HG02610 (cell line): ENCODE results near the gene INVS.
"Not testable (repeated sequence)": the region's sequence is repeated elsewhere in the genome, so short reads cannot be mapped to it uniquely, and the experiment has no call there.

Experiments used
- ATAC-seq: cut with Tn5 transposase; IDR thresholded peaks from one replicate; pipeline ENCODE4 v1.9.1; 2021; ENCODE audit warnings: mild to moderate bottlenecking, moderate library complexity; ENCODE audit not compliant: unreplicated experiment

INVS gene

DNA sequence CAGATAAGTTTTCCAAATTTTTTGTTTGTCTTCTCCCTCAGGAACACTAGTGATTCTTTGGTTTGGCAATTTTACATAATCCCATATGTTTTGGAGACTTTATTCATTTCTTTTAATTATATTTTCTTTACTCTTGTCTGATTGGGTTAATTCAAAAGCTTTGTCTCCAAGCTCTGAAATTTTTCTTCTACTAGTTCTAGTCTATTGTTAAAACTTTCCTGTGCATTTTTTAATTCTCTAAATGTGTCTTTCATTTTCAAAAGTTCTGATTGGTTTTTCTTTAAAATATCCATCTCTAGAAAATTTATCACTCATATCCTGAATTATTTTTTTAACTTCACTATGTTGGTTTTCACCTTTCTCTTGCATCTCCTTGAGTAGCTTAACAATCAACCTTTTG is 92.2 kb downstream of the INVS start:
- no peak for ATAC-seq

DNA sequence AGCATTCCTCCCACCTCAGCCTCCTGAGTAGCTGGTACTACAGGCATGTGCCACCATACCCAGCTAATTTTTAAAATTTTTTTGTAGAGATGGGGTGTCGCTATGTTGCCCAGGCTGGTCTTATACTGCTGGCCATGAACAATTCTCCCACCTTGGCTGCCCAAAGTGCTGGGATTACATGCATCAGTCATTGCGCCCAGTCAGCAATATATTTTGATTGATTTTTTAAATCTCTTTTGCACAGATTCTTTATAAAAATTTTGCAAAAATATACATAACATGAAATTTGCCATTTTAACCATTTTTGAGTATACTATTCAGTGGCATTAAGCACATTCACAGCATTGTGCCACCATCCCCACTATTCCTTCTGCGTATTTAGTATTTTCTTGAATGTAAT is 94.0 kb downstream of the INVS start:
- ATAC-seq = no peak

DNA sequence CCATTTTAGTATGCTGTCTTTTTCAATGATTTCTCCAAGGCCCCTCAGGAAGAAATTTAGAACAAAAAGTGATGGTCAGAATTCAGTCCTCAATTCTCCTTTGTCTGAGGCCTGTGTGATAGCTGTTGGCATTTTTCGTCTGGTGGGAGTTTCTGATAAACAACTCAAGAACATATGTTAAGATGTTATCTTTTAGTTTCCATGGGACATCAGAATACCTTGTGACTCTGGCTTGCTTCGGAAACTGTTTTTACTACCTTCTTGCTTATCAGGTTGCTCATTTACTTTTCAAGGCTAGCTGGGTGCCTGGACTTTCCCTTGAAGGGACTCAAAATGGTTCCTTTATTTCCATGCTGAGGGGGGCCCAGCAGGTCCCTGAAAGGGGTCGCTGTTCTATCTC is 97.2 kb downstream of the INVS start:
- no peak for ATAC-seq

DNA sequence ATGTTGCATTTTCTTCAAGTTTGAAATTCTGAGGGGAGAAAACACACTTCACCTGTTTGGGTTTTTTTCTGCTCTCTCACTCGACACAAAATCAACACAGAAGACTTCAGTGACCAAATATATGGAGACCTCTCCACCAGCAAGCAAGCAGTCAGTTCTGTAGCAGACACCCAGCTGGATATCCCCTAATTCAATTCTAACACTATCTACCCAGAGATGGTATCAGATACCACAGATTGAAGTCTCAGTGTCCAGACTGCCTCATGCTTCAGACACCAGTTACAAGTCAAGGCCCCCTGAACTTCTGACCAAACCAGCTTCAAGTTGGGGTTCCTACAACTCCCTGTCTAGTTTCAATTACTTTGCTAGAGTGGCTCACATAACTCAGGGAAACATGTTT is 97.8 kb downstream of the INVS start:
- ATAC-seq = no peak

DNA sequence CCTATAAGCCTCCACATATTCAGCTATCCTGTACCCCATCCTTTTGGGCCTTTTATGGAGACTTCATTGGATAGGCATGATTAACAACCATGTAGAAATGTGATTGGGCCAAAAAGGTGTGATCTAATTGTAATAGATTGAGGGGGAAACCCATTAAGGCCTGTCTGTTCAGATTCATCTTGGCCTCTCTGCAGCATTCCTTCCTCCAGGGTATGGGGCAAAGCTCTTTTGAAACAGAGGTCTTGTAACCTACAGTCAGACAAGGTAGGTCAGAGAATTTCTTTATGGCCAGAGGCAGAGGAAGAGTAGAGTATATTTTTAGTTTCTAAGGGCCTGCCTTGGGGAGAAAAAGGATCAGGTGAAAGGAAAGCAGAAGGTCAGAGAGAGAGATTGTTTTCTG is 98.5 kb downstream of the INVS start:
- ATAC-seq = no peak

DNA sequence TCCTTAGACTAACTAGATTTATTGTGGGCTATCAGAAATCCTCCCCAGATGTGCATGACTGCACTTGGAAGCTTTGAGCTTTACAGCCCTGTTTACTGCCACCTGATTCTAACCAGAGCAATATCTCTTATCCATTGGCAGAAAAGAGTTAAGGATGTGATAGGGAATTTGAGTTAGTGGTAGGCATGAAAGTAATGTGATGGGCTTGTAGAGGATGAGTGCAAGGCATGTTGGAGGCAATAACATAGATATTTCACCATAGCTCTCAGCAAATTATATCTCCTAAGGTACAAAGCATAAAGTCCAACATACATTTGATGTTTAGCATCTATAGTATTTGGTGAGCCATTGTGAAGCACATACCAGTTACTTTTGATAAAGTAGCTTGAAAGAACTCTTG is 103.8 kb downstream of the INVS start:
- ATAC-seq = no peak

DNA sequence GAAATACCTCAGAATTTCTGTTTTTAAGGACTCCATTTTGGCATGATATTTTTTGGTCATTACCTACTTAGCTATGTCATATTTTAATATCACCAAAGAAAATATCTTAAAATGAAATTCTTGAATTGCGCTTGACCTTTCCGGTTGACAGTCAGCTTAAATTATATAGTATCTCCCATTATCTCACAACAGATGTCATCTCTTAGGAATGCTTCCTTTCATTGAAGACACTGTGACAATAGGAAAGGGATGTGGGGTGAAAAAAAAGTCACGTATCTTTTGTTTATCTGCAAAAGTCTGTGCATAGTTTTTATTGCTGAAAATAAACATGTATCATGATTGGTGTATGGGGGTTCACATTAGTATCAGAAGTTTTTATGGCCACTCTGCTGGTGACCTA is 105.8 kb downstream of the INVS start:
- no peak for ATAC-seq

DNA sequence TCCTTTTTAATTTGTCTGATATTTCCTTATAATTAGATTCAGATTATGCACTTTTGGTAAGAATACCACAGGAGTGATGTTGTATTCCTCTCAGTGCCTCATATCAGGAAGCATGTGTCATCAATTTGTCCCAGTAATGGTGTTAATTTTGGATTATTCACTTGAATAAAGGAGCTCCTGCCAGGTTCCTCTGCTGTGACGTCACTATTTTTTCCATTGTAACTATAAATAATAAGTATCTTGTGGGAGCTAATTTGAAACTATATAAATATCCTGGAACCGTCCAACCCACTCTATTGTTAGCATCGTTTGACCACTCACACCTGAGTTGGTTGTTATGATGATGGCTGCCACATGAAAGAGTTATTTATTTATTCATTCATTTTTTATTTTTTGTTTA is 107.9 kb downstream of the INVS start:
- no peak for ATAC-seq

DNA sequence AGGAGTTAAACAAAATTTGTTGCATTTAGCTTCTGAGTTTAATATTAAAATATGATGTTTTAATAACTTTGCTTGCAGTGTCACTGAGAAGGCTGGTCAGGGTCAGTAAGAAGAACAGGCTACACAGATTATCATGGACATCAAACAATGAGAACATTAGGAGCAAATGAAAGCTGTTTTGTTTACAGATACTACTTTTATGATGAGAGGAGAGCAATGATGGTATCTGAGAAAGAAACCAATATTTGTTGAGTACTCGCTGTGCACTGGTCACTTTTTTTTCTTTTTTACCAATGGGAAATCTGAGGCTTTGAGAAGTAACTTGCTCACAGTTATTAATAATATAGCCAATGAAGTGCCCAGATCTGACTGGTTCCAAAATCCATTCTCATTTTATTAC is 109.6 kb downstream of the INVS start:
- ATAC-seq = no peak

DNA sequence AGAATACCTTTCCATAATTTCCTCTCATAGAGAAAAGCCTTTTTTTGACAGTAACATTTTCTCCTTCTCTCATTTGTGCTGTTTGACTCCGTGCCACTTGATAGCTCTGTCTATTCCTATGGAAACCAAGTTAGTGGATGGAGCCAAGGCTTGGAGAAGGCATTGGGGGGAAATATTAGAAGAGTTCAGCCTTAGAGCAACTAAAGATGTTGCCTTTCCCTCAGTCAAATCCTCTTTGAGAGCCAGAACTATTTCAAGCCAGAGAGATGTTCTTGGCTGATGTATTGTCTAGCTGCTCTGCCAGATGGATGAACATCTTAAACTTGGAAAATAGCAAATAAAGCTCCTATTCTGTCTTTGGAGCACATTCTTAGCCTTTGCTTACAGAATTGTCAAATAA is 112.4 kb downstream of the INVS start:
- ATAC-seq = no peak

DNA sequence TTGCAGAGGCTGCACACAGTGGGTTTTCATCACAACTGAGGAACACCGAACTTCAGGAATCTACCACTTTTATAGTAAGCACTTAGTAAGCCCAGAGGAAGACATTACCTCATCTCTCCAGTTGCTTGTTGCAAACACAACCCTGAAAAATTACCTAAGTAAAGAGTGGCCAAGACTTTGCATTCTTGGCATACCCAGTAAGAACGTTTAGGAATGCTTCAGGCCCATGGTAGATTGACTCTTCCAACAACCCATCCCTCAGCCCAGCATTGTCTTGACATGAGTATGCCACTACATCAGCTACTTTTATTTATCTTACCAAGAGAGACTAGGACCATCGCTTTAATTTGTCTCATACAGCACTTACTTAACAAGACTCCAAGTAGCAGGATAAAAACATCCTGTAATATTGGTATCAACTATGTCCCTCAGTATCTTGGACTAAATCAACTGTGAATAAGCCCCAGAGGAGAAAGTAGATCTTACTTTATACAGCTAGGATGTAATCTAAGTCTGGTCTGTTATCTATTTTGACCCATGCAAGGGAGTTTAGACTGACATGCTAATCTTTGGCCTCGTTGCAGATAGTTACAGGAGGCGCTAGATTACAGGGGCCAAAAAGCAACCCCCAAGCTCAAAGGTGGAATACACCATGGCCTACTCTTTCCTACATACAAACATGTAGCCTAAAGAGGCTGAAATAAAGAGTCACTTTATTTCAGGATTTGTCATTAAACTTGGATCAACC is 114.9 kb downstream of the INVS start:
- ATAC-seq = no peak

DNA sequence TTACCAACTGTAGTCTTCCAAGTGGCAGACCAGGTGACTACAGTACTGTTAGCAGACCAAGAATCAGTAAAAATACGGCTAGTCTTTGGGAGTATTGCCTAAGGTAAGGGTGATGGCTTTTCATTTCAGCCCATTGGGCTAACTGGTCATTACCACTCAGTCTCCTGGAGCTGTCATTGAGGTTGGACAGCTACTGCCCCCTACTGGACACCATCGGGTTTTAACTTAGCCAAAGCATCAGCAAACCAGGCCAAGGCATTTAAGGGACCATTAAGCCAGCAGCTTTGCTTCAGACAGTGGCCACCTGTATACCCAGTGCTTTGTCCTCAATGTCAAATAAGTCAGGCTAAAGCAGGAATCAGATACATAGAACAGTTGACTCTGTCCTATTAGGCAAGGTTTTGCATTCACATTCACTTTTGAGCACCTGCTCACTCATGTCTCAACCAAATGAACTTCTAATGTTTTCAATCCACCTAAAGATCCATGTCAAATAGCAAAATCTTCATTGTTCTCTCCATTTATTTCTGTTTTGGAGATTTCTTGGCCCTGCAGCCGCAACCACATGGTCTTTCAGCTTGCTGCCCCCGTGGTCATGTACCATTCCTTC is 117.2 kb downstream of the INVS start:
- no peak for ATAC-seq

DNA sequence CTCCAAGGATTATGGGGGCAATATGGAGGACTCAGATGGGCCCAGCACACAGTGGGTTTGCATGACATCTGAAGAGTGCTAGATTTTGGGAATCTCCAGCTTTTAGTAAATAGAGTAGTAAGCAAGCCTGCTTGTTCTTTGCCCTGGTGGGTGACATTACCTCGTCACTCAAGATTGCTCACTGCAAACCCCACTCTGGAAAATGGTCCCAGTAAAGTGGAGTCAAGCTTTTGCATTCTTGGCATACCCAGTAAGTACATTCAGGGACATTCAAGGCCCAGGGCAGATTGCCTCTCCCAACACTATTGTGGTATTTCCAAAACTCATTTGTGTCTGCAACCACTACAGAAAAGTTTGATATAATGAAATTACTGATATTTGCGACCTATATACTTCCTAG is 118.5 kb downstream of the INVS start:
- ATAC-seq = no peak

DNA sequence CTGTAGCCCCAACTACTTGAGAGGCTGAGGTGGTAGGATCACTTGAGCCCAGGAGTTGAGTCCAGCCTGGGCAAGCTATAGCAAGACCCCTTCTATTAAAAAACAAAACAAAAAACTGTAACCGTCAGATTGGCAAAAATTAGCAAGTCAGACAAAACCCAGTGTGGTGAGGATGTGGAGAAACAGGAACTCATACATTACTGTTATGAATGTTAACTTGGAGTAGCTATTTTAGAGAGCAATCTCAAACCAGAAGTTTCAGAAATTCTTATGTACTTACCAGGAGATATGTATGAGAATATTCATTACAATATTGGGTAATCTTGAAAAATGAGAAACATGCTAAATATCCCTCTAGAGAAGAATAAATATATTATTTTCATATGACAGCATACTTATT is 120.3 kb downstream of the INVS start:
- ATAC-seq = peak; percentile 84

DNA sequence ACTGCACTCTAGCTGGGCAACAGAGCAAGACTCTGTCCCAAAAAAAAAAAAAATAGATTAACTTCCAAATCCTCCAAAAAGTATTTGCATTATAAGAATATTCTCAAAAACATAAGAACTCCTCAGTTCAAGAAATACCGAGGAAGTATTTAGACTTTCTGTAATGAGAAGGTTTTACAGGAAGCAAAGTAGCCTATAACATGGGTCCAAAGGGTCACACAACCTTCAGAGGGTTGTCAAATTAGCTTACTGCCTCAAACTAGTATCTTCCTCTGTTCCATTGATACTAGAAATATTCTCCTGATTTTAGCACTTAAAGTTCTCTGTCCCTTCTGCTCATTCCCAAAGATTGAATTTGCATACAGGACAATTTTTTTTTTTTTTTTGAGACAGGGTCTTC is 121.9 kb downstream of the INVS start:
- ATAC-seq = no peak

DNA sequence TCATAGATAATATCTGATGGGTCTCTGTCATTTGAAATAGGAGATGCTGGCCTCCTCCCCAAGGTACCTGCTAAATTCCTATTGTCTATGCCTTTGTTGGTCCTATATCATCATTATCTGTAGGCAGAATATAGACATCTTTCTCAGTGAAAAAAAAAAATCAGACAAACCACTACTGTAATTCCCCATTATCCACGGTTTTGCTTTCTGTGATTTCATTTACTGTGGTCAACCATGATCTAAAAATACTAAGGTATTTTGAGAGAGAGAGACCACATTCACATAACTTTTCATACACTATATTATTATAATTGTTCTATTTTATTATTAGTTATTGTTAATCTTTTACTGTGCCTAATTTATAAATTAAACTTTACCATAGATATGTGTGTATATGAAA is 122.5 kb downstream of the INVS start:
- ATAC-seq = no peak

DNA sequence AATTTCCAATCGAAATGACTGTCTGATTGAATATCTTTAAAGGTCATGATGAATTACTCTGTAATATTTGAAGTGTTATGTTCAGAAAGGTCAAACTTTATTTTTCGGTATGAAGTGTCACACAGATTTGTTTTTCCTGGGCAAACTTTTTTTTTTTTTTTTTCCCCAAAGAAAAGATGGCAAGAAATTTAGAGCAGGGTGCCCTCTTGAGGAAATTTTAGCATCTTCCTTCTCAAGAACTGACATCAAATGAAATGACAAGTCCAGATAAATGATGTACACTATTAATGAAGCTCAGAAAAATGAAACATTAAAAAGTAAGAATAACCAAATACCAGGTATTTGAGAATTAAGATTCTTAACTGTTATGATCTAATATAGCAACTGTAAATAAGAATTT is 123.6 kb downstream of the INVS start:
- no peak for ATAC-seq

DNA sequence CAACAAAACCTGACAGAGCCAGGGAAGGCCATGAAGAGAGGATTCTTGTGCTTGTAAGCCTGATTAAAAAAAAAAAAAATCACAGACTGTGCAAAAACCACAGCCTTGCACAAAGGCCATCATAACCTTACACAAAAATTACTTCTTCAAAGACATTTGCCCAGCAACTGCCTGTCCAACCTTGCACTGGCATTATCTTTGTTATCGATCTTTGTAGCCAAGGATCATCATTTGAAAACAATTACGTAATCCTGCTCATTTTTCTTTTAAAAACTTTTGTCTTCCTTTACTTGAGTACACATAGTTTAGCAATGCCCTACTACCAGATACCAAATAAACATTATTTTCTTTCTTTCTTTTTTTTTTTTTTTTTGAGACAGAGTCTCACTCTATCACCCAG is 128.6 kb downstream of the INVS start:
- ATAC-seq = no peak

DNA sequence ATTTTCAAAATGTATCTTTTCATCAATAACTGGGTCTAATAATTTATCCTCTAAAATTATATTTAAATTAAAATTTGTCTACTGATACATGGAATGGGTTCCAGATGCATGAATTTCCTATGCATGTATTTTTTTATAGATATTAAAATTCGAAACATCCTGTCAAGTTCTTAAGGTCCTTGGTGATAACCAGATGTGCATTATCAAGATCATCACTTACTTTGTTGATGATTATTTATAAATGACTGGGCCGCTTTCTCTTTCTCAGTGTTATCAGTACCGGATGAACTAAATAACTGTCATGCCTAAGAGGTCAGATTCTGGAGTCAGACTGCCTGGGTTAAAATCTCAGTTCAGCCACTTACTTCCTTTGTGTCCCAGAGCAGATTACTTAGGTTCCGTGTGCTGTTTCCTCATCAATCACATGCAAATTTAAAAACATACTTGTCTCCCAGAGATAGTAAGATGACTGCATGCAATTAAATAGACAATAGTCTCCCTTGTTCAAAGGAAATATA is 129.4 kb downstream of the INVS start:
- ATAC-seq = no peak

DNA sequence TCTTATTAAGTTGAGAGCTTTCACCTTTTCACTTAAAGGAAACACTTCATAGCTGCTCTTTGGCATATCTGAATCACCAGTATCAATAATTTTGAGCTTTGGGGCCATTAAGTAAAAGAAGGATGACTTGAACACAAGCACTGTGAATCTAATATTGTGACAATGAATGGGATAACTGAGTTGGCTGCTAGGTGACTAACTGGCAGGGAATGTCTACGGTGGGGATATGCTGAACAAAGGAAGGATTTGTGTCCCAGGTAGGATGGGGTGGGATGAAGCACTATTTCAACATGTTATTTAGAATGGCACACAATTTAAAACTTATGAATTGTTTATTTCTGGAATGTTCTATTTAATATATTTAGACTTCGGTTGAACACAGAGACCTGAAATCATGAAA is 130.1 kb downstream of the INVS start:
- ATAC-seq = no peak

DNA sequence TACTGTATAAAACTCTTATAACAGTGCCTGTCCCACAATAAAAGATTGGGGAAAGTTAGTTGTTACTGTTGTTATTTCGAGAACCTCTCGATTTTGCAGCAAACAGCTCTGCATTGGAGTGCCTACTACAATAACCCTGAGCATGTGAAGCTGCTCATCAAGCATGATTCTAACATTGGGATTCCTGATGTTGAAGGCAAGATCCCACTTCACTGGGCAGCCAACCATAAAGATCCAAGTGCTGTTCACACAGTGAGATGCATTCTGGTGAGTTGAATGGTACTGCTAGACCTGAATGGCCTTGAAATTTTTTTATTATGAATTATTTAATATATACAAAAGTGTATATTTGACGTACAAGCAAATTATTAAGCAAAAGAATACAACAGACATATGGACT is 130.5 kb downstream of the INVS start:
- ATAC-seq = no peak

DNA sequence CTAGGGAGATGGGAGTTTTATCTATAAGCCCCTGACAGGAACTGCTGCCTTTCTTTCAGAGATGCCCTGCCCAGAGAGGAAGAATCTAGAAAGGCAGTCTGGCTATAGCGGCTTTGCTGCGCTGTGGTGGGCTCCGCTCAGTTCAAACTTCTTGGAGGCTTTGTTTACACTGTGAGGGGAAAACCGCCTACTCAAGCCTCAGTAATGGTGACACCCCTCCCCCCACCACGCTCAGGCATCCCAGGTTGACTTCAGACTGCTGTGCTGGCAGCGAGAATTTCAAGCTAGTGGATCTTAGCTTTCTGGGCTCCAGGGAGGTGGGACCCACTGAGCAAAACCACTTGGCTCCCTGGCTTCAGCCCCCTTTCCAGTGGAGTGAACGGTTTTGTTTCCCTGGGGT is 137.9 kb downstream of the INVS start:
- ATAC-seq = not testable (repeated sequence)

DNA sequence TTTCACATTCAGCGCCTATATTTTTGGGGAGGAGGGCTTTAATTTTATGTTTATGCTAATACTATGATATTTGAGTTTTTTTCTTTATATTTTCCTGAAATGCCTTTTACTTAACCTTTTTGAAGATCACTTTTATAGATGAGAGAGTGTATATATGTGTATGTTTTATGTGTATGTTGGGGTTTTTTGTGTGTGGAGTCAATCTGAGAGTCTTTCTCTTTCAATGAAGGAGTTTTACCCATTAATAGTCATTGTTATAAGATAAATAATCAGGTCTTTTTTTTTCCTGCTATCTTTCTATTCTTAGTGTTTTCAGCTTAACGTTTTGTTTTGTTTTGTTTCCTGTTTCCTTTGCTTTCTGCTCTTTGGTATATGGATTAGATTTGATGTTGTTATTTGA is 141.5 kb downstream of the INVS start:
- ATAC-seq = no peak
